ENCODE measurements around the gene GATAD2A.
A peak's percentile ranks its signal among the peaks of the same experiment; 100 is the strongest.
"Not testable (repeated sequence)": the region's sequence is repeated elsewhere in the genome, so short reads cannot be mapped to it uniquely, and the experiment has no call there.

GATAD2A gene

GRCh38 chr19:19388568-19389555 is 16.6 kb upstream of the GATAD2A start:
- DNase-seq (ENCODE audit: low spot score): no peak

- DNase-seq (ENCODE audit: low spot score): not testable (repeated sequence)
Measured at GRCh38 chr19:19389683-19390082, 15.8 kb upstream of the GATAD2A start.

- not testable (repeated sequence) for DNase-seq (ENCODE audit: low spot score)
Measured at GRCh38 chr19:19394333-19394732, 11.1 kb upstream of the GATAD2A start.

- DNase-seq (ENCODE audit: low spot score): peak; percentile 44
Measured at GRCh38 chr19:19399733-19400433, 5.6 kb upstream of the GATAD2A start.

GRCh38 chr19:19402656-19403372 is 2.7 kb upstream of the GATAD2A start:
- DNase-seq (ENCODE audit: low spot score): no peak

- DNase-seq (ENCODE audit: low spot score): no peak
Measured at GRCh38 chr19:19403373-19403901, 2.0 kb upstream of the GATAD2A start.

GRCh38 chr19:19405971-19406877 is 749 bp downstream of the GATAD2A start:
- no peak for DNase-seq (ENCODE audit: low spot score)

GRCh38 chr19:19406878-19407632 is 1.6 kb downstream of the GATAD2A start:
- peak; percentile 69 for DNase-seq (ENCODE audit: low spot score)

- DNase-seq (ENCODE audit: low spot score): no peak
Measured at GRCh38 chr19:19407633-19407930, 2.1 kb downstream of the GATAD2A start.

- no peak for DNase-seq (ENCODE audit: low spot score)
Measured at GRCh38 chr19:19409205-19409604, 3.7 kb downstream of the GATAD2A start.

- no peak for DNase-seq (ENCODE audit: low spot score)
Measured at GRCh38 chr19:19409631-19410030, 4.2 kb downstream of the GATAD2A start.

- DNase-seq (ENCODE audit: low spot score): no peak
Measured at GRCh38 chr19:19410553-19411550, 5.4 kb downstream of the GATAD2A start.

- no peak for DNase-seq (ENCODE audit: low spot score)
Measured at GRCh38 chr19:19416280-19416679, 10.8 kb downstream of the GATAD2A start.

GRCh38 chr19:19417046-19417445 is 11.6 kb downstream of the GATAD2A start:
- DNase-seq (ENCODE audit: low spot score): no peak

- DNase-seq (ENCODE audit: low spot score): no peak
Measured at GRCh38 chr19:19417628-19418245, 12.3 kb downstream of the GATAD2A start.

- no peak for DNase-seq (ENCODE audit: low spot score)
Measured at GRCh38 chr19:19418555-19419260, 13.2 kb downstream of the GATAD2A start.

GRCh38 chr19:19420570-19421298 is 15.3 kb downstream of the GATAD2A start:
- DNase-seq (ENCODE audit: low spot score): no peak
